Fibroblast of lung (primary cell): ENCODE data around the gene JUNB.

Experiments used
- EZH2 ChIP-seq: IDR thresholded peaks from 2 replicates; pipeline ENCODE4 v1.5.1; 2012; ENCODE audit warnings: low read length, control low read depth, mild to moderate bottlenecking; ENCODE audit errors: missing control alignments
- TF ChIP-seq, protein P1 (sequence below), 2 donors: IDR thresholded peaks in 1 of 2; conservative IDR thresholded peaks in 1 of 2; 1 replicate in 1 of 2; 2 replicates in 1 of 2; pipeline ENCODE4 v1.5.1; 2011 to 2012; ENCODE audit warnings: low read length in 2 of 2, control low read depth in 1 of 2, inconsistent platforms in 1 of 2, low read depth in 1 of 2, mild to moderate bottlenecking in 1 of 2

- TF ChIP-seq, protein P1, sequence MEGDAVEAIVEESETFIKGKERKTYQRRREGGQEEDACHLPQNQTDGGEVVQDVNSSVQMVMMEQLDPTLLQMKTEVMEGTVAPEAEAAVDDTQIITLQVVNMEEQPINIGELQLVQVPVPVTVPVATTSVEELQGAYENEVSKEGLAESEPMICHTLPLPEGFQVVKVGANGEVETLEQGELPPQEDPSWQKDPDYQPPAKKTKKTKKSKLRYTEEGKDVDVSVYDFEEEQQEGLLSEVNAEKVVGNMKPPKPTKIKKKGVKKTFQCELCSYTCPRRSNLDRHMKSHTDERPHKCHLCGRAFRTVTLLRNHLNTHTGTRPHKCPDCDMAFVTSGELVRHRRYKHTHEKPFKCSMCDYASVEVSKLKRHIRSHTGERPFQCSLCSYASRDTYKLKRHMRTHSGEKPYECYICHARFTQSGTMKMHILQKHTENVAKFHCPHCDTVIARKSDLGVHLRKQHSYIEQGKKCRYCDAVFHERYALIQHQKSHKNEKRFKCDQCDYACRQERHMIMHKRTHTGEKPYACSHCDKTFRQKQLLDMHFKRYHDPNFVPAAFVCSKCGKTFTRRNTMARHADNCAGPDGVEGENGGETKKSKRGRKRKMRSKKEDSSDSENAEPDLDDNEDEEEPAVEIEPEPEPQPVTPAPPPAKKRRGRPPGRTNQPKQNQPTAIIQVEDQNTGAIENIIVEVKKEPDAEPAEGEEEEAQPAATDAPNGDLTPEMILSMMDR (conservative IDR thresholded peaks at IDR 0.05 in 1 of 2, IDR thresholded peaks at IDR 0.05 in 1 of 2; ENCODE audit: low read depth in 1 of 2, low read length in 2 of 2): no peak
- TF ChIP-seq EZH2: no peak
These were observed 39.1 kb upstream of the JUNB start for GRCh38 chr19:12752056-12752781.
